HEK293T (cell line): ENCODE data around the gene PSD2.

Experiments
- CTCF ChIA-PET: fragments of 350-600 bp; formaldehyde crosslinking; extraction: SDS; loops from one replicate; lab custom pipeline; 2021; ENCODE audit warnings: antibody characterized with exemption, inconsistent platforms; lab: Yijun Ruan, JAX
- POLR2A ChIA-PET: fragments of 350-600 bp; formaldehyde crosslinking; extraction: SDS; loops from one replicate; lab custom pipeline; 2020; ENCODE audit warnings: antibody characterized with exemption, inconsistent platforms; lab: Yijun Ruan, JAX
- DNase-seq: peaks from one replicate; pipeline ENCODE4 v3.0.0; 2012; ENCODE audit warnings: mixed read lengths; ENCODE audit errors: extremely low spot score
- ARNT ChIP-seq: fragments of 450-650 bp; IDR thresholded peaks from 2 replicates; pipeline ENCODE4 v1.6.1; 2017; ENCODE audit warnings: mild to moderate bottlenecking
- BHLHE40 ChIP-seq: fragments of 450-650 bp; IDR thresholded peaks from 2 replicates; pipeline ENCODE4 v1.6.1; 2016; ENCODE audit warnings: mild to moderate bottlenecking, moderate library complexity, borderline replicate concordance
- CTBP1 ChIP-seq: fragments of 450-650 bp; IDR thresholded peaks from 2 replicates; pipeline ENCODE4 v1.6.1; 2016; ENCODE audit warnings: borderline replicate concordance
- ELF4 ChIP-seq: fragments of 450-650 bp; IDR thresholded peaks from 2 replicates; pipeline ENCODE4 v1.6.1; 2017; ENCODE audit warnings: antibody characterized with exemption
- FOXA1 ChIP-seq: fragments of 450-650 bp; IDR thresholded peaks from 2 replicates; pipeline ENCODE4 v1.6.1; 2016; ENCODE audit warnings: mild to moderate bottlenecking
- FOXK2 ChIP-seq: fragments of 450-650 bp; IDR thresholded peaks from 2 replicates; pipeline ENCODE4 v1.6.1; 2016; ENCODE audit warnings: mild to moderate bottlenecking
- FOXM1 ChIP-seq: fragments of 450-650 bp; IDR thresholded peaks from 2 replicates; pipeline ENCODE4 v1.6.1; 2017; ENCODE audit warnings: mild to moderate bottlenecking, borderline replicate concordance
- HDGF ChIP-seq: fragments of 450-650 bp; IDR thresholded peaks from 2 replicates; pipeline ENCODE4 v1.6.1; 2017; ENCODE audit warnings: antibody characterized with exemption, borderline replicate concordance
- L3MBTL2 ChIP-seq: fragments of 450-650 bp; conservative IDR thresholded peaks from 2 replicates; pipeline ENCODE4 v1.6.1; 2016; ENCODE audit warnings: mild to moderate bottlenecking
- LEF1 ChIP-seq: fragments of 450-650 bp; IDR thresholded peaks from 2 replicates; pipeline ENCODE4 v1.6.1; 2017; ENCODE audit warnings: mild to moderate bottlenecking, borderline replicate concordance
- NFRKB ChIP-seq: fragments of 450-650 bp; IDR thresholded peaks from 2 replicates; pipeline ENCODE4 v1.6.1; 2016; ENCODE audit warnings: mild to moderate bottlenecking, moderate library complexity
- PKNOX1 ChIP-seq: fragments of 450-650 bp; IDR thresholded peaks from 2 replicates; pipeline ENCODE4 v1.6.1; 2016
- SP1 ChIP-seq: fragments of 450-650 bp; IDR thresholded peaks from 2 replicates; pipeline ENCODE4 v1.6.1; 2017
- SUZ12 ChIP-seq: fragments of 450-650 bp; IDR thresholded peaks from 2 replicates; pipeline ENCODE4 v1.6.1; 2016; ENCODE audit warnings: mild to moderate bottlenecking
- TARDBP ChIP-seq: fragments of 450-650 bp; IDR thresholded peaks from 2 replicates; pipeline ENCODE4 v1.6.1; 2016
- ZNF384 ChIP-seq: fragments of 450-650 bp; IDR thresholded peaks from 2 replicates; pipeline ENCODE4 v1.6.1; 2016

Gene PSD2

GRCh38 chr5:139862803-139863202 is 67.2 kb downstream of the PSD2 start:
- POLR2A ChIA-PET = no interaction called here
- no peak for TF ChIP-seq NFRKB
- TF ChIP-seq L3MBTL2 = no peak
- no peak for TF ChIP-seq ELF4
- TF ChIP-seq ARNT = no peak
- TF ChIP-seq FOXK2 = no peak
- no peak for TF ChIP-seq FOXA1
- TF ChIP-seq SUZ12 = no peak
- TF ChIP-seq ZNF384 = no peak
- TF ChIP-seq PKNOX1 = no peak
- no peak for TF ChIP-seq FOXM1
- no peak for TF ChIP-seq HDGF
- CTCF ChIA-PET = interaction anchor here (0.8 to 4.7 kb wide), 8 partner anchors 9 to 106 kb away, joined by 3 to 16 read pairs (median 3); no protein-coding TSS in a partner anchor
- DNase-seq = no peak

GRCh38 chr5:139863361-139863760 is 67.8 kb downstream of the PSD2 start:
- DNase-seq = no peak
- ChIA-PET POLR2A (no interaction called here), CTCF (interaction anchor here (0.5 to 4.7 kb wide), 10 partner anchors 9 to 417 kb away, joined by 3 to 16 read pairs (median 4); no protein-coding TSS in a partner anchor)
- TF ChIP-seq FOXA1 = no peak
- no peak for TF ChIP-seq FOXK2
- no peak for TF ChIP-seq PKNOX1
- no peak for TF ChIP-seq BHLHE40
- TF ChIP-seq NFRKB = no peak
- no peak for TF ChIP-seq TARDBP
- TF ChIP-seq FOXM1 = no peak

DNA sequence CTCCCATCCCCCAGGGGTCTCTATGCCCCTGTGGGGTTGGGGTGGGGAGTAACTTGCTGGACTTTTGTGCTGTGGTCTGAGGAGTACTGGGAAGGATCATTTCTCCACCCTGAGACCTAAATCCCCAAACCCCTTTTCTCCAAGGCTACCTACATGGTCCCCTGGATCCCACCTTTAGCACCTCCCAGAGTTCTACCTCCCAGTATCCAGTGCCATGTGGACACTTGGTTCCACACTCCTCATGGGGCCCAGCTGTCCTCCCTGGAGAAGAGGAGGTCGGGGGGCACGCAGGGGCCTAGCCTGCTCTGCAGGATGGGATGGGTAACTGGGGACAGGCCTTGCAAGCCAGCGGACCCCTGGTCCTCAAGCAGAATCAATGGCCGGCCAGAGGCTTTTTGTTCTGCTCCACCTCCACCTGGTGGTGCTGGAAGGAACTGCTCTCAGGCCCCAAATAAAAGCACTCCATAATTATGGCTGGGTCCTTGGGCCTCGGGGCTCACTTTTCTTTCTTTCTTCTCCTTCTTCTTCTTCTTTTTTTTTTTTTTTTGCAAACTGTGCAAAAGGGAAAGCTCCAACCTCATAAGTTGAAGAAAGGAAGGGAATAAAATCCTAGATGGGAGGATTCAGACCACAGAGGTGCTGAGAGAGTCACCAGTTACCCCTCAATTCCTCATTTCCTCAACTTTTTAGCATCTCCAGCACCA is 68.4 kb downstream of the PSD2 start:
- peak; percentile 82 for DNase-seq
- no peak for TF ChIP-seq ARNT
- no peak for TF ChIP-seq BHLHE40
- no peak for TF ChIP-seq HDGF
- no peak for TF ChIP-seq CTBP1
- TF ChIP-seq FOXM1 = no peak
- TF ChIP-seq NFRKB = no peak
- TF ChIP-seq PKNOX1 = no peak
- no peak for TF ChIP-seq FOXK2
- CTCF ChIA-PET = interaction anchor here (0.5 to 4.7 kb wide), 10 partner anchors 8 to 418 kb away, joined by 3 to 16 read pairs (median 4); no protein-coding TSS in a partner anchor
- POLR2A ChIA-PET = no interaction called here

DNA sequence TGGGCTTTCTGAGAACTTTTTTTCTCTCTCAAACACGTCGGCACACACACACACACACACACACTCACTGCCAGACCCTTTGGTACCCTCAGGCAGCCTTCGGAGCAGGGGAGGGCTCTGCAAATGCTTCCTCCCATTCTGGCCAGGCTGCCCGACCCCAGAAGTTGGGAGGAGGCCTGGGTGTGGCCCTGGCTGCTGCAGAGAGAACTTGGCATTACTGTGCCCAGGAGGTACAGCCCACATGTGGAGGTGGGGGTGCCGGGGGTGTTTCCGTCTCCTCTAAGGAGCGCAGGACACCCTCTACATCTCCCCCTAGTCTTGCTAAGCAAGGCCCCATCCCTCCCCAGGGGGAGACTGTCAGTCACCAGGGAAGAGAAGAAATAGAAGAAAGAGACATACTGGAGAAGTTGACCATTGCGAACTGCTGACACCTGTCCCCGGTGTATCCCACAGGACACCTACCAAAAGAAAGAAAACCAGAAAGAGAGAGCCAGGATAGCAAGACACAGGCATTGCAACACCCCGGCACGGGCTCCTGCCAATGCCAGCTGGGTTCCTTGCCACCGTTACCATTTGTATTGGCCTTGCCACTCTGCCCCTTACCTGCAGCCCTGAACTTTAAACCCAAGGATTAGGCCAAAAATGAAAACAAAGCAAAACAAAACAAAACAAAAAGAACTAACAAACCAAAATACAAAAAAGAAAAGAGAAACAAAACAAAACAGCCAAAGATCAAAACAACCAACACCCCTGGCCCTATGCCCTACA is 69.3 kb downstream of the PSD2 start:
- no peak for TF ChIP-seq FOXA1
- no peak for TF ChIP-seq ARNT
- no peak for TF ChIP-seq FOXM1
- no peak for TF ChIP-seq SP1
- no peak for TF ChIP-seq SUZ12
- TF ChIP-seq PKNOX1 = no peak
- TF ChIP-seq HDGF = no peak
- no peak for TF ChIP-seq L3MBTL2
- TF ChIP-seq LEF1 = no peak
- ChIA-PET CTCF (interaction anchor here (0.6 to 4.7 kb wide), 4 partner anchors 7 to 77 kb away, joined by 3 to 16 read pairs (median 7); no protein-coding TSS in a partner anchor), POLR2A (no interaction called here)

GRCh38 chr5:139867109-139867508 is 71.5 kb downstream of the PSD2 start:
- ChIA-PET POLR2A (no interaction called here), CTCF (interaction anchor here (0.6 kb wide), 1 partner anchor 18 kb away, joined by 3 read pairs; no protein-coding TSS in a partner anchor)
- no peak for TF ChIP-seq SP1
- no peak for TF ChIP-seq CTBP1
- no peak for TF ChIP-seq FOXM1
- no peak for TF ChIP-seq PKNOX1
- TF ChIP-seq NFRKB = no peak
- TF ChIP-seq BHLHE40 = no peak
- TF ChIP-seq FOXK2 = no peak
- no peak for TF ChIP-seq HDGF
- no peak for DNase-seq

More for the DNA sequence above, 69.3 kb downstream of the PSD2 start:
- DNase-seq = no peak
